IMR-90 (cell line): Measurements from ENCODE around the gene NUP98. TPM values are rescaled to one million over a fixed set of nuclear protein-coding genes. Genes with fewer than 3 reads are reported as not detected.

ENCODE experiments used
- ATAC-seq: fragments of 200-7000 bp; cut with Tn5 transposase; 2 replicates; pipeline ENCODE4 v1.9.1; 2020; ENCODE audit warnings: low read depth, mild to moderate bottlenecking, moderate library complexity
- BruUV-seq: library from RNA; stranded (reverse); fragments of 400-500 nt; replicated peaks from 2 replicates; lab custom pipeline; 2021; lab: Mats Ljungman, UMichigan
- CTCF ChIA-PET: fragments of 300-600 bp; formaldehyde crosslinking; extraction: SDS; loops from one replicate; lab custom pipeline; 2021; ENCODE audit warnings: antibody characterized with exemption; lab: Yijun Ruan, JAX
- POLR2A ChIA-PET: fragments of 300-600 bp; sonication (Branson Sonifier 250); formaldehyde crosslinking; loops from one replicate; lab custom pipeline; 2022; ENCODE audit warnings: antibody characterized with exemption; ENCODE audit not compliant: unreplicated experiment; lab: Charles Lee
- DNase-seq: peaks from one replicate; pipeline ENCODE4 v3.0.0; 2013
- H2AFZ ChIP-seq: replicated peaks from 2 replicates; pipeline ENCODE3; 2013; ENCODE audit warnings: low read length, mild to moderate bottlenecking; ENCODE audit not compliant: poor library complexity
- H2AK5ac ChIP-seq: 2 replicates; pipeline ENCODE4 v1.6.1; 2013; ENCODE audit warnings: low read depth, low read length, inconsistent platforms
- H2AK9ac ChIP-seq: replicated peaks from 2 replicates; pipeline ENCODE3; 2013; ENCODE audit warnings: mild to moderate bottlenecking, low read depth, low read length, moderate library complexity; ENCODE audit not compliant: poor library complexity
- H2BK120ac ChIP-seq: 2 replicates; pipeline ENCODE4 v1.6.1; 2013; ENCODE audit warnings: low read depth, low read length, inconsistent platforms
- H2BK15ac ChIP-seq: 3 replicates; pipeline ENCODE4 v1.6.1; 2013; ENCODE audit warnings: low read depth, low read length, inconsistent platforms
- H2BK20ac ChIP-seq: 2 replicates; pipeline ENCODE4 v1.6.1; 2013; ENCODE audit warnings: low read depth, mild to moderate bottlenecking, inconsistent platforms, low read length, moderate library complexity
- H2BK5ac ChIP-seq: 2 replicates; pipeline ENCODE4 v1.6.1; 2013; ENCODE audit warnings: mild to moderate bottlenecking, low read depth, low read length, inconsistent platforms; ENCODE audit not compliant: poor library complexity, severe bottlenecking
- H3K14ac ChIP-seq: replicated peaks from 2 replicates; pipeline ENCODE4 v1.6.1; 2013; ENCODE audit warnings: low read depth, low read length, inconsistent platforms
- H3K18ac ChIP-seq: 2 replicates; pipeline ENCODE4 v1.6.1; 2013; ENCODE audit warnings: low read depth, low read length, control low read depth
- H3K23ac ChIP-seq: 2 replicates; pipeline ENCODE4 v1.6.1; 2013; ENCODE audit warnings: low read depth, low read length, inconsistent platforms
- H3K27ac ChIP-seq: 2 replicates; pipeline ENCODE4 v1.5.1; 2013; ENCODE audit warnings: mild to moderate bottlenecking, control low read depth, low read length; ENCODE audit not compliant: insufficient read depth
- H3K27me3 ChIP-seq: 2 replicates; pipeline ENCODE4 v1.6.1; 2013; ENCODE audit warnings: low read length; ENCODE audit not compliant: control insufficient read depth, insufficient read depth
- H3K36me3 ChIP-seq: 2 replicates; pipeline ENCODE4 v1.6.1; 2013; ENCODE audit warnings: low read length, mixed read lengths; ENCODE audit not compliant: control insufficient read depth, insufficient read depth
- H3K4ac ChIP-seq: 2 replicates; pipeline ENCODE4 v1.6.1; 2013; ENCODE audit warnings: low read depth, low read length, inconsistent platforms
- H3K4me1 ChIP-seq: 2 replicates; pipeline ENCODE4 v1.6.1; 2013; ENCODE audit warnings: low read length, mixed read lengths; ENCODE audit not compliant: control insufficient read depth, insufficient read depth
- H3K4me2 ChIP-seq: 2 replicates; pipeline ENCODE4 v1.6.1; 2013; ENCODE audit warnings: low read depth, mild to moderate bottlenecking, control low read depth, low read length, moderate library complexity
- H3K4me3 ChIP-seq: 2 replicates; pipeline ENCODE4 v1.5.1; 2013; ENCODE audit warnings: low read depth, mild to moderate bottlenecking, control low read depth, low read length, moderate library complexity; ENCODE audit not compliant: insufficient read depth
- H3K56ac ChIP-seq: 2 replicates; pipeline ENCODE4 v1.6.1; 2013; ENCODE audit warnings: low read length, inconsistent platforms; ENCODE audit not compliant: insufficient read depth; ENCODE audit errors: extremely low read depth
- H3K79me1 ChIP-seq, 2 experiments: 2 replicates each; pipeline ENCODE4 v1.6.1; 2013; ENCODE audit warnings: low read length in 2 of 2, inconsistent platforms in 1 of 2, low read depth in 1 of 2
- H3K9ac ChIP-seq: 2 replicates; pipeline ENCODE4 v1.6.1; 2013; ENCODE audit warnings: low read depth, low read length, control low read depth
- H3K9me1 ChIP-seq: 2 replicates; pipeline ENCODE4 v1.6.1; 2013; ENCODE audit warnings: low read length, inconsistent platforms; ENCODE audit not compliant: insufficient read depth
- H3K9me3 ChIP-seq: 2 replicates; pipeline ENCODE4 v1.6.1; 2013; ENCODE audit warnings: low read length; ENCODE audit not compliant: control insufficient read depth, insufficient read depth
- H4K20me1 ChIP-seq: 2 replicates; pipeline ENCODE4 v1.6.1; 2013; ENCODE audit warnings: low read length, inconsistent platforms; ENCODE audit not compliant: insufficient read depth
- H4K5ac ChIP-seq: 2 replicates; pipeline ENCODE4 v1.6.1; 2013; ENCODE audit warnings: mild to moderate bottlenecking, low read depth, low read length, control low read depth
- H4K8ac ChIP-seq, 2 experiments: 2 replicates each; pipeline ENCODE4 v1.6.1; 2013; ENCODE audit warnings: low read depth in 2 of 2, low read length in 2 of 2, control low read depth in 1 of 2, inconsistent platforms in 1 of 2
- H4K91ac ChIP-seq: 2 replicates; pipeline ENCODE4 v1.6.1; 2013; ENCODE audit warnings: low read depth, low read length, inconsistent platforms; ENCODE audit not compliant: insufficient read depth
- FOS ChIP-seq: fragments of 150-350 bp; IDR thresholded peaks from 2 replicates; pipeline ENCODE4 v1.6.1; 2016; ENCODE audit warnings: low read depth, low read length
- RAD21 ChIP-seq: IDR thresholded peaks from 2 replicates; pipeline ENCODE4 v1.6.1; 2012; ENCODE audit warnings: low read length, improper control_type of control experiment
- RCOR1 ChIP-seq: IDR thresholded peaks from 2 replicates; pipeline ENCODE4 v1.6.1; 2012; ENCODE audit warnings: mild to moderate bottlenecking, low read length, improper control_type of control experiment; ENCODE audit not compliant: insufficient replicate concordance
- RFX5 ChIP-seq: IDR thresholded peaks from 2 replicates; pipeline ENCODE4 v1.8.0; 2012; ENCODE audit warnings: low read depth, mild to moderate bottlenecking, low read length, moderate library complexity
- SMC3 ChIP-seq: fragments of 150-350 bp; IDR thresholded peaks from 2 replicates; pipeline ENCODE4 v1.6.1; 2016; ENCODE audit warnings: low read depth, mild to moderate bottlenecking, antibody characterized with exemption, low read length, moderate library complexity
- WGBS, 2 experiments: methylation state at CpG; one replicate each; pipeline versions ENCODE4 v1.1.5 to v1.1.7; 2013; ENCODE audit warnings: missing lambda C conversion rate in 2 of 2; ENCODE audit not compliant: insufficient read length in 1 of 2; ENCODE audit errors: extremely low coverage in 2 of 2; 5-methylcytosine and 5-hydroxymethylcytosine counted together
- dilution Hi-C: fragments of 300-500 bp; cut with HindIII; formaldehyde crosslinking; loops from one replicate; pipeline ENCODE4 v1.14.3; 2018; ENCODE audit warnings: low sequenced_read_pairs; ENCODE audit not compliant: unreplicated experiment
- in situ Hi-C: fragments of 300-500 bp; cut with MboI; formaldehyde crosslinking; loops from 3 replicates; pipeline ENCODE4 v1.14.3; 2019; ENCODE audit warnings: low sequenced_read_pairs, inconsistent platforms, mixed read lengths
- intact Hi-C: fragments of 100-400 bp; cut with micrococcal nuclease; formaldehyde crosslinking; loops from 2 replicates; pipeline ENCODE4 v1.10.0; 2022
- polyA plus RNA-seq, 3 experiments: library from polyadenylated mRNA; depleted of rRNA; stranded (reverse); fragments of >200 nt; gene quantifications; 2 replicates each; pipeline ENCODE4 v1.2.3, GENCODE V29; 2012; ENCODE audit warnings: low replicate concordance in 1 of 3
- total RNA-seq: library from RNA; depleted of rRNA; stranded (reverse); fragments of >200 nt; gene quantifications from 2 replicates; pipeline ENCODE4 v1.2.3, GENCODE V29; 2012

NUP98 gene
- total and polyA plus RNA-seq, 2 of the 4 experiments (the other 2 are of a cell fraction): 103 to 138 TPM

GRCh38 chr11:3709977-3710376, 87.4 kb downstream of the NUP98 start:
- BruUV-seq: no TSS peak
- in situ Hi-C loops: no loop called here
- POLR2A ChIA-PET: interaction anchor here (0.6 kb wide), 1 partner anchor 249 kb away, joined by 4 read pairs; no protein-coding TSS in a partner anchor

More at GRCh38 chr11:3709977-3710376, 87.4 kb downstream of the NUP98 start:
- WGBS, 2 experiments: no CpG with 5 or more reads among the region's 1 CpG
- H4K91ac ChIP-seq: no peak overlapping the region
- intact Hi-C loops (loop anchor here (10.0 kb wide), 1 partner anchor 365 kb away; no protein-coding TSS in a partner anchor), dilution Hi-C loops (no loop called here)
- H3K4me2 ChIP-seq: no peak overlapping the region
- H3K4me3 ChIP-seq: no peak overlapping the region
- ATAC-seq: 0 out of 2 replicates have a peak, but pooled peaks have one; percentile 18
- H2BK15ac ChIP-seq: no peak overlapping the region
- no peak overlapping the region for H3K4ac ChIP-seq
- no peak overlapping the region for H2BK120ac ChIP-seq
- no peak overlapping the region for H2BK20ac ChIP-seq
- H4K8ac ChIP-seq: no peak overlapping the region
- peak; percentile 32 for DNase-seq
- CTCF ChIA-PET: no interaction called here
- H2AK5ac ChIP-seq: no peak overlapping the region
- no peak overlapping the region for H3K14ac ChIP-seq
- peaks cover 30 to 36% of the 10 kb centered on the region in 2 experiments for H3K79me1 ChIP-seq
- peak overlapping the region; percentile 79 for H2BK5ac ChIP-seq
- TF ChIP-seq FOS (no peak), RCOR1 (no peak), RFX5 (no peak), RAD21 (no peak), SMC3 (no peak)
- H3K27me3 ChIP-seq: no peaks in the 10 kb centered on the region
- no peaks in the 10 kb centered on the region for H3K9me3 ChIP-seq
- no peak overlapping the region for H2AFZ ChIP-seq
- H3K9me1 ChIP-seq: no peaks in the 10 kb centered on the region; the same call in 1 of the 2 replicates
- H3K9ac ChIP-seq: no peak overlapping the region
- H3K56ac ChIP-seq: no peak overlapping the region
- H3K18ac ChIP-seq: 0 out of 2 replicates have a peak overlapping the region, but pooled peaks have one; percentile 30
- 0 out of 2 replicates have a peak, but pooled peaks cover 3% of the 10 kb centered on the region for H4K20me1 ChIP-seq
- H3K27ac ChIP-seq: peak overlapping the region; percentile 42; the same call in 1 of the 2 replicates
- no peak overlapping the region for H2AK9ac ChIP-seq
- no peak overlapping the region for H3K23ac ChIP-seq
- H3K4me1 ChIP-seq: peaks cover 3% of the 10 kb centered on the region
- peaks cover 23% of the 10 kb centered on the region for H3K36me3 ChIP-seq
- no peak overlapping the region for H4K5ac ChIP-seq
